Loucy (cell line): ENCODE data around the gene VPS13D.

ENCODE experiments used
- H2AFZ ChIP-seq: fragments of 200-600 bp; sonication (generic); 2 replicates; pipeline ENCODE4 v1.6.0; 2016; ENCODE audit warnings: antibody characterized with exemption, mild to moderate bottlenecking, low read length, moderate library complexity
- H3F3A ChIP-seq: fragments of 200-600 bp; 2 replicates; pipeline ENCODE4 v1.6.0; 2016; ENCODE audit warnings: antibody characterized with exemption, low read depth, mild to moderate bottlenecking
- H3K27me3 ChIP-seq: fragments of 200-600 bp; sonication (generic); 2 replicates; pipeline ENCODE4 v1.6.1; 2014; ENCODE audit warnings: low read length, mild to moderate bottlenecking; ENCODE audit not compliant: insufficient read depth, poor library complexity, severe bottlenecking
- H3K36me3 ChIP-seq: fragments of 200-600 bp; sonication (generic); 2 replicates; pipeline ENCODE4 v1.6.1; 2016; ENCODE audit warnings: low read length; ENCODE audit not compliant: insufficient read depth
- H3K4me1 ChIP-seq: fragments of 200-600 bp; sonication (generic); 2 replicates; pipeline ENCODE4 v1.5.1; 2014; ENCODE audit warnings: low read length, mild to moderate bottlenecking; ENCODE audit not compliant: insufficient read depth, poor library complexity, severe bottlenecking
- H3K4me2 ChIP-seq: fragments of 200-600 bp; sonication (generic); 2 replicates; pipeline ENCODE4 v1.6.0; 2014; ENCODE audit warnings: antibody characterized with exemption, low read length, low read depth, mild to moderate bottlenecking; ENCODE audit not compliant: poor library complexity, severe bottlenecking
- H3K4me3 ChIP-seq: fragments of 200-600 bp; sonication (generic); 2 replicates; pipeline ENCODE4 v1.5.1; 2014; ENCODE audit warnings: low read length, mild to moderate bottlenecking, mixed read lengths; ENCODE audit not compliant: poor library complexity, severe bottlenecking
- H3K79me2 ChIP-seq: fragments of 200-600 bp; sonication (generic); 2 replicates; pipeline ENCODE4 v1.6.1; 2014; ENCODE audit warnings: low read length; ENCODE audit not compliant: insufficient read depth
- H3K9ac ChIP-seq: fragments of 200-600 bp; sonication (generic); 2 replicates; pipeline ENCODE4 v1.6.0; 2014; ENCODE audit warnings: mild to moderate bottlenecking, low read depth, low read length, moderate library complexity; ENCODE audit not compliant: poor library complexity, severe bottlenecking
- H3K9me2 ChIP-seq: fragments of 200-600 bp; sonication (generic); replicated peaks from 2 replicates; pipeline ENCODE4 v1.6.1; 2016; ENCODE audit warnings: low read depth, low read length, mixed read lengths
- H3K9me3 ChIP-seq: fragments of 200-600 bp; sonication (generic); 2 replicates; pipeline ENCODE4 v1.6.1; 2014; ENCODE audit warnings: mild to moderate bottlenecking, antibody characterized with exemption, low read length, low read depth; ENCODE audit not compliant: insufficient read depth
- H4K20me1 ChIP-seq: fragments of 200-600 bp; sonication (generic); 2 replicates; pipeline ENCODE4 v1.6.0; 2014; ENCODE audit warnings: antibody characterized with exemption, low read length, mild to moderate bottlenecking; ENCODE audit not compliant: insufficient read depth, poor library complexity, severe bottlenecking
- CTCF ChIP-seq: fragments of 200-600 bp; sonication (generic); conservative IDR thresholded peaks from 2 replicates; pipeline ENCODE4 v1.5.1; 2014; ENCODE audit warnings: mild to moderate bottlenecking, antibody characterized with exemption, low read length
- EZH2phosphoT487 ChIP-seq: fragments of 200-600 bp; IDR thresholded peaks from 2 replicates; pipeline ENCODE4 v1.6.1; 2018; ENCODE audit warnings: antibody characterized with exemption, mild to moderate bottlenecking, moderate library complexity, borderline replicate concordance

Gene VPS13D

GRCh38 chr1:12554521-12555305 is 324.9 kb downstream of the VPS13D start:
- Histone ChIP-seq H3K4me3 (no peak overlapping the region), H3K4me1 (no peaks in the 10 kb centered on the region), H3K9me2 (no peaks in the 10 kb centered on the region), H3K79me2 (no peaks in the 10 kb centered on the region), H3K9me3 (no peaks in the 10 kb centered on the region), H3K4me2 (no peak overlapping the region), H2AFZ (no peak overlapping the region), H3K9ac (no peak overlapping the region), H3K36me3 (no peaks in the 10 kb centered on the region), H3K27me3 (no peaks in the 10 kb centered on the region), H4K20me1 (no peaks in the 10 kb centered on the region), H3F3A (no peaks in the 10 kb centered on the region)
- TF ChIP-seq EZH2phosphoT487 (no peak), CTCF (no peak)

- H3K79me2 ChIP-seq = no peaks in the 10 kb centered on the region
These were observed 325.9 kb downstream of the VPS13D start for GRCh38 chr1:12555411-12556367.

More at GRCh38 chr1:12555411-12556367, 325.9 kb downstream of the VPS13D start:
- Histone ChIP-seq H3K4me1 (no peaks in the 10 kb centered on the region), H3K4me3 (no peak overlapping the region), H3K9ac (no peak overlapping the region), H3K27me3 (no peaks in the 10 kb centered on the region), H2AFZ (no peak overlapping the region), H3K36me3 (no peaks in the 10 kb centered on the region), H3K4me2 (no peak overlapping the region), H3F3A (no peaks in the 10 kb centered on the region), H3K9me2 (no peaks in the 10 kb centered on the region), H4K20me1 (no peaks in the 10 kb centered on the region), H3K9me3 (no peaks in the 10 kb centered on the region)
- TF ChIP-seq EZH2phosphoT487 (no peak), CTCF (no peak)
